HCT116 (cell line): ENCODE measurements around the gene AXL. TPM values are rescaled to one million over a fixed set of nuclear protein-coding genes. Genes with fewer than 3 reads are reported as not detected.
A peak's percentile ranks its signal among the peaks of the same experiment; 100 is the strongest.

Experiments
- ATAC-seq: fragments of 200-7000 bp; cut with Tn5 transposase; 2 replicates; pipeline ENCODE4 v1.9.1; 2020; ENCODE audit warnings: mild to moderate bottlenecking, moderate library complexity
- BruUV-seq: library from RNA; stranded (reverse); fragments of 400-500 nt; replicated peaks from 2 replicates; lab custom pipeline; 2021; lab: Mats Ljungman, UMichigan
- CTCF ChIA-PET: fragments of 300-600 bp; sonication (Branson Sonifier 250); formaldehyde crosslinking; loops from one replicate; lab custom pipeline; 2021; ENCODE audit warnings: antibody characterized with exemption; lab: Charles Lee
- POLR2A ChIA-PET: fragments of 300-600, 350-600 bp; sonication (Branson Sonifier 250); formaldehyde crosslinking; loops from one replicate; lab custom pipeline; 2021; ENCODE audit warnings: antibody characterized with exemption; lab: Charles Lee
- RAD21 ChIA-PET, 2 experiments: fragments of 300-600 bp; sonication (Branson Sonifier 250); formaldehyde crosslinking; loops; one replicate each; lab custom pipeline; 2023; ENCODE audit warnings: low total read pairs in 2 of 2; ENCODE audit not compliant: uncharacterized antibody in 2 of 2, unreplicated experiment in 2 of 2, low non-redundant PET in 1 of 2; lab: Charles Lee
- DNase-seq: peaks from one replicate; pipeline ENCODE4 v3.0.0-alpha.2; 2010; ENCODE audit warnings: low read depth, low spot score
- H2AFZ ChIP-seq: fragments of 200-600 bp; shearing (Covaris generic), sonication (generic); 2 replicates; pipeline ENCODE4 v1.6.1; 2017; ENCODE audit warnings: low read depth, mixed run types, mixed read lengths, antibody characterized with exemption, low read length; ENCODE audit not compliant: poor library complexity, severe bottlenecking
- H3K27ac ChIP-seq: 2 replicates; pipeline ENCODE4 v1.5.1; 2012; ENCODE audit warnings: low read depth, low read length
- H3K27me3 ChIP-seq: fragments of 200-600 bp; sonication (generic); 2 replicates; pipeline ENCODE4 v1.6.1; 2016; ENCODE audit warnings: mixed run types, low read length, mixed read lengths; ENCODE audit not compliant: insufficient read depth
- H3K36me3 ChIP-seq, 2 experiments: fragments of 200-500 bp in 1 of 2; fragments of 200-600 bp in 1 of 2; sonication (Bioruptor generic) in 1 of 2; sonication (generic) in 1 of 2; 2 replicates each; pipeline versions ENCODE4 v1.5.1 to v1.6.1; 2014 to 2016; ENCODE audit warnings: low read length in 2 of 2, inconsistent platforms in 1 of 2, mixed read lengths in 1 of 2, mixed run types in 1 of 2; ENCODE audit not compliant: insufficient read depth in 2 of 2, control insufficient read depth in 1 of 2
- H3K4me1 ChIP-seq, 2 experiments: fragments of 200-600 bp in 1 of 2; sonication (generic) in 1 of 2; 2 replicates each; pipeline versions ENCODE4 v1.5.1 to v1.6.1; 2012 to 2017; ENCODE audit warnings: low read length in 2 of 2, inconsistent platforms in 1 of 2, mild to moderate bottlenecking in 1 of 2, mixed read lengths in 1 of 2, mixed run types in 1 of 2, moderate library complexity in 1 of 2; ENCODE audit not compliant: insufficient read depth in 2 of 2, control insufficient read depth in 1 of 2
- H3K4me2 ChIP-seq: fragments of 200-600 bp; sonication (generic); 2 replicates; pipeline ENCODE4 v1.6.1; 2017; ENCODE audit warnings: mixed run types, low read length, mixed read lengths
- H3K4me3 ChIP-seq, 2 experiments: fragments of 200-600 bp in 1 of 2; sonication (generic) in 1 of 2; replicated peaks in 1 of 2; 2 replicates each; pipeline ENCODE4 v1.5.1; 2011 to 2016; ENCODE audit warnings: low read length in 2 of 2, control low read depth in 1 of 2, low read depth in 1 of 2, mild to moderate bottlenecking in 1 of 2, mixed read lengths in 1 of 2, mixed run types in 1 of 2
- H3K79me2 ChIP-seq: fragments of 200-600 bp; sonication (generic); 2 replicates; pipeline ENCODE4 v1.6.1; 2017; ENCODE audit warnings: mild to moderate bottlenecking, mixed run types, low read length, moderate library complexity, mixed read lengths; ENCODE audit not compliant: insufficient read depth
- H3K9ac ChIP-seq: fragments of 200-600 bp; sonication (generic); 2 replicates; pipeline ENCODE4 v1.6.1; 2016; ENCODE audit warnings: low read length, mixed read lengths
- H3K9me2 ChIP-seq: fragments of 200-600 bp; sonication (generic), shearing (Covaris generic); 2 replicates; pipeline ENCODE4 v1.6.1; 2017; ENCODE audit warnings: mixed run types, mild to moderate bottlenecking, moderate library complexity; ENCODE audit not compliant: insufficient read depth
- H3K9me3 ChIP-seq, 2 experiments: fragments of 200-500 bp in 1 of 2; fragments of 200-600 bp in 1 of 2; sonication (Bioruptor generic) in 1 of 2; sonication (generic) in 1 of 2; 2 replicates each; pipeline ENCODE4 v1.6.1; 2014 to 2017; ENCODE audit warnings: low read length in 2 of 2, mixed read lengths in 2 of 2, inconsistent platforms in 1 of 2, low read depth in 1 of 2, mild to moderate bottlenecking in 1 of 2, mixed run types in 1 of 2, moderate library complexity in 1 of 2; ENCODE audit not compliant: control insufficient read depth in 1 of 2, insufficient read depth in 1 of 2
- H4K20me1 ChIP-seq: fragments of 200-600 bp; sonication (generic), shearing (Covaris generic); 2 replicates; pipeline ENCODE4 v1.6.1; 2017; ENCODE audit warnings: mixed run types, mild to moderate bottlenecking, moderate library complexity; ENCODE audit not compliant: insufficient read depth
- ELF1 ChIP-seq: IDR thresholded peaks from 2 replicates; pipeline ENCODE4 v1.6.1; 2012; ENCODE audit warnings: low read depth, borderline replicate concordance
- EZH2 ChIP-seq: fragments of 200-600 bp; sonication (generic); IDR thresholded peaks from 2 replicates; pipeline ENCODE4 v1.6.1; 2017; ENCODE audit warnings: antibody characterized with exemption, mixed run types
- FOSL1 ChIP-seq: IDR thresholded peaks from 2 replicates; pipeline ENCODE4 v1.6.1; 2012; ENCODE audit warnings: low read depth
- JUND ChIP-seq: IDR thresholded peaks from 2 replicates; pipeline ENCODE4 v1.6.1; 2012
- POLR2AphosphoS5 ChIP-seq: IDR thresholded peaks from 2 replicates; pipeline ENCODE4 v1.6.1; 2011; ENCODE audit warnings: mild to moderate bottlenecking, low read depth, low read length, moderate library complexity
- SP1 ChIP-seq: IDR thresholded peaks from 2 replicates; pipeline ENCODE4 v1.6.1; 2012; ENCODE audit warnings: low read depth
- SRF ChIP-seq: IDR thresholded peaks from 2 replicates; pipeline ENCODE4 v1.6.1; 2012; ENCODE audit warnings: low read depth
- YY1 ChIP-seq: IDR thresholded peaks from 2 replicates; pipeline ENCODE4 v1.6.1; 2011; ENCODE audit warnings: low read length, low read depth, moderate library complexity, mild to moderate bottlenecking; ENCODE audit not compliant: insufficient replicate concordance; ENCODE audit errors: extremely low read depth
- intact Hi-C: fragments of 100-400 bp; cut with micrococcal nuclease; formaldehyde crosslinking; loops from 2 replicates; pipeline ENCODE4 v1.10.0; 2022
- total RNA-seq: library from RNA; stranded (reverse); gene quantifications from one replicate; pipeline ENCODE4 v1.2.1, GENCODE V29; 2021; ENCODE audit not compliant: unreplicated experiment
- TF ChIP-seq, protein P1 (sequence below): IDR thresholded peaks from 2 replicates; pipeline ENCODE4 v1.6.1; 2012
- TF ChIP-seq, protein P2 (sequence below), 3 experiments: fragments of 200-600 bp in 1 of 3; sonication (generic) in 1 of 3; IDR thresholded peaks in 2 of 3; conservative IDR thresholded peaks in 1 of 3; 2 replicates each; pipeline ENCODE4 v1.5.1; 2012 to 2017; ENCODE audit warnings: low read depth in 2 of 3, low read length in 2 of 3, antibody characterized with exemption in 1 of 3, borderline replicate concordance in 1 of 3, control low read depth in 1 of 3, mild to moderate bottlenecking in 1 of 3, mixed read lengths in 1 of 3, mixed run types in 1 of 3, moderate library complexity in 1 of 3; ENCODE audit not compliant: insufficient read depth in 1 of 3

Gene AXL
- total RNA-seq, 1 experiment from 2014 or later: 47.4 TPM

DNA sequence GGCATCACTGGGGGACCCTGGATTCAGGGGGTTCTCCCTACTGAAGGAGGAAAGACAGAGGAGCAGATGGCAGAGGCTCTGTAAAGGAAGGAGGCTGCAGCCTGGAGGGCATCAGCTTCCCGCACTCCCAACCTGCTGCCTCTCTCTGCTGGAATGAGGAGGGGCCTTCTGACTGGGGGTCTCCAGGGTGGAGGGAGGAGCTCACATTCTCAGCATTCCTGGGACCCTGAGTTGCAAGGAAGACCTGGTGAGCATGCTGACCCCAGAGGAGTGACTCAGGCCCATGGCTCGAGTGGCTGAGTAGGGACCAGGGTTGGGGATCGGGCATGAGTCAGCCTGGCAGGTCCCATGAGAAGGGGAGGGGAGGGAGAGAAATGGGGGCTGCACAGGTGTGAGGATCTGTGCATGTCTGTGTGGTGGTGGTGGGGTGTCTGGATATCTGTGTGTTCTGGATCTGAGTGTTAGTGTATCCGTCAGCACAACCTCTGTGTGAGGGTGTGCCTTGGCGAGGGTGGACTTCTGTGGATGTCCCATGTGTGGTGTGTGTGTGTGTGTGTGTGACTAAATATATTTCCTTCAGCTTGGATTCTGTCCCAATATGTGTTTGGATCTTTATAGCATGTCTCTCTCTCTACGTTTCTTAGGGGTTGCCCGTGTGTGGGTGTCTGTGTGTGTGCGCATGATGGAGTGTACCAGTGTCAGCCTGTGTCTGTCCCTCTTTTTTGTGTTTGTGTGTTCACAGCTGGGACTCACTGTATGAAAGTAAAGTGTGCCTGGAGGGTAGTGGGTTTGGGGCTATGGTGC lies 4.6 kb downstream of the AXL start:
- TF ChIP-seq YY1 (peak; percentile 18), ELF1 (no peak), SRF (no peak), JUND (peak; percentile 93), FOSL1 (peak; percentile 93), SP1 (peak; percentile 90), EZH2 (no peak), POLR2AphosphoS5 (peak; percentile 57)
- TF ChIP-seq, protein P1, sequence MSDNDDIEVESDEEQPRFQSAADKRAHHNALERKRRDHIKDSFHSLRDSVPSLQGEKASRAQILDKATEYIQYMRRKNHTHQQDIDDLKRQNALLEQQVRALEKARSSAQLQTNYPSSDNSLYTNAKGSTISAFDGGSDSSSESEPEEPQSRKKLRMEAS: peak; percentile 69
- TF ChIP-seq, protein P2, sequence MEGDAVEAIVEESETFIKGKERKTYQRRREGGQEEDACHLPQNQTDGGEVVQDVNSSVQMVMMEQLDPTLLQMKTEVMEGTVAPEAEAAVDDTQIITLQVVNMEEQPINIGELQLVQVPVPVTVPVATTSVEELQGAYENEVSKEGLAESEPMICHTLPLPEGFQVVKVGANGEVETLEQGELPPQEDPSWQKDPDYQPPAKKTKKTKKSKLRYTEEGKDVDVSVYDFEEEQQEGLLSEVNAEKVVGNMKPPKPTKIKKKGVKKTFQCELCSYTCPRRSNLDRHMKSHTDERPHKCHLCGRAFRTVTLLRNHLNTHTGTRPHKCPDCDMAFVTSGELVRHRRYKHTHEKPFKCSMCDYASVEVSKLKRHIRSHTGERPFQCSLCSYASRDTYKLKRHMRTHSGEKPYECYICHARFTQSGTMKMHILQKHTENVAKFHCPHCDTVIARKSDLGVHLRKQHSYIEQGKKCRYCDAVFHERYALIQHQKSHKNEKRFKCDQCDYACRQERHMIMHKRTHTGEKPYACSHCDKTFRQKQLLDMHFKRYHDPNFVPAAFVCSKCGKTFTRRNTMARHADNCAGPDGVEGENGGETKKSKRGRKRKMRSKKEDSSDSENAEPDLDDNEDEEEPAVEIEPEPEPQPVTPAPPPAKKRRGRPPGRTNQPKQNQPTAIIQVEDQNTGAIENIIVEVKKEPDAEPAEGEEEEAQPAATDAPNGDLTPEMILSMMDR (IDR thresholded peaks at IDR 0.05 in 2 of 3, conservative IDR thresholded peaks at IDR 0.05 in 1 of 3; ENCODE audit: borderline replicate concordance in 1 of 3, insufficient read depth in 1 of 3, low read depth in 2 of 3, low read length in 2 of 3): no peak
- CTCF ChIA-PET: no interaction called here
- Histone ChIP-seq H3K4me1 (peaks cover 58 to 93% of the 10 kb centered on the region in 2 experiments), H3K9me2 (no peaks in the 10 kb centered on the region), H3K4me3 (peak overlapping the region; percentile 22 to 38), H3K27ac (peak overlapping the region; percentile 98), H3K79me2 (peaks cover 53% of the 10 kb centered on the region), H3K9me3 (no peaks in the 10 kb centered on the region), H3K36me3 (peaks cover 0 to 25% of the 10 kb centered on the region in 2 experiments; a peak in 1 of 4 replicates), H2AFZ (no peak overlapping the region), H3K9ac (peak overlapping the region; percentile 73), H3K4me2 (peak overlapping the region; percentile 98), H4K20me1 (no peaks in the 10 kb centered on the region), H3K27me3 (no peaks in the 10 kb centered on the region)
- intact Hi-C loops: no loop called here
- no TSS peak for BruUV-seq
- peak; percentile 42 for ATAC-seq
- DNase-seq: peak; percentile 49
- POLR2A ChIA-PET: interaction anchor here (1.2 to 2.2 kb wide), 2 partner anchors 11 to 39 kb away, joined by 3 to 7 read pairs; no protein-coding TSS in a partner anchor
- RAD21 ChIA-PET: no interaction called here
